Measurements from ENCODE around the gene CFAP46. TPM values are rescaled to one million over a fixed set of nuclear protein-coding genes. Genes with fewer than 3 reads are reported as not detected.

The CFAP46 gene
- total and polyA plus RNA-seq, 2 experiments from 2014 or later = 3.1 to 5.4 TPM

DNA sequence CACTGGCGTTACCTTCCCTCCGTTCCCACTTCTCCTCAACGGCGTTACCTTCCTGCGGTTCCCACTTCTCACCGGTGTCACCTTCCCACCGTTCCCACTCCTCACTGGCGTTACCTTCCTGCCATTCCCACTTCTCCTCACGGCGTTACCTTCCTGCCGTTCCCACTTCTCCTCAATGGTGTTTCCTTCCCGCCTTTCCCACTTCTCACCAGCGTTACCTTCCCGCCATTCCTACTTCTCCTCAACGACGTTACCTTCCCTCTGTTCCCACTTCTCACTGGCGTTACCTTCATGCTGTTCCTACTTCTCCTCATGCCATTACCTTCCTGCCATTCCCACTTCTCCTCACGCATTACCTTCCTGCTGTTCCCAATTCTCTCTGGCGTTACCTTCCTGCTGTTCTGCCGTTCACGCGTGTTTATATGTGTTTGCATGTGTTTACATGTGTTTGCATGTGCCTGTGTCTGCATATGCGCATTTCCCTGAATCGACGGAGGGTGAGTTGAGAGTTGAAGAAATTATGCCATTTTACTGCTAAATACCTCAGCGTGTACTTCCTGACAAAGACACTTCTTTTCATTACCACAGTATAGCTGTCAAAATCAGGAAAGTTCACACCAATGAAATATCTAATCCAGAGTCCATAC, 23.2 kb upstream of the CFAP46 start:
- Mint-ChIP-seq H3K4me3 (no peak overlapping the region), H3K9me3 (no peaks in the 10 kb centered on the region; the same call in 2 of the 3 replicates), H3K27ac (no peak overlapping the region), H3K36me3 (ENCODE audit: low read depth) (peaks cover 4% of the 10 kb centered on the region; the same call in 1 of the 3 replicates), H3K27me3 (ENCODE audit: insufficient read depth, low read depth, poor library complexity) (peaks cover 16% of the 10 kb centered on the region), H3K4me1 (peaks cover 26% of the 10 kb centered on the region)
- TF ChIP-seq CREB1 (CRISPR knock-in tag; IDR thresholded peaks at IDR 0.05; ENCODE audit: low read depth) (no peak), EZH2phosphoT487 (IDR thresholded peaks at IDR 0.05; ENCODE audit: unreplicated experiment) (no peak), JUNB (IDR thresholded peaks at IDR 0.05; ENCODE audit: unreplicated experiment) (no peak), STAT1 (IDR thresholded peaks at IDR 0.05; ENCODE audit: unreplicated experiment) (no peak), NANOG (IDR thresholded peaks at IDR 0.05; ENCODE audit: borderline replicate concordance) (no peak), ZNF114 (CRISPR knock-in tag; IDR thresholded peaks at IDR 0.05) (no peak), ZNF331 (CRISPR knock-in tag; IDR thresholded peaks at IDR 0.05; ENCODE audit: low read depth) (no peak), POLR2AphosphoS5 (IDR thresholded peaks at IDR 0.05; ENCODE audit: low read depth) (no peak), EZH2 (IDR thresholded peaks at IDR 0.05; ENCODE audit: low read depth, unreplicated experiment) (no peak)
- TF ChIP-seq, protein P1, sequence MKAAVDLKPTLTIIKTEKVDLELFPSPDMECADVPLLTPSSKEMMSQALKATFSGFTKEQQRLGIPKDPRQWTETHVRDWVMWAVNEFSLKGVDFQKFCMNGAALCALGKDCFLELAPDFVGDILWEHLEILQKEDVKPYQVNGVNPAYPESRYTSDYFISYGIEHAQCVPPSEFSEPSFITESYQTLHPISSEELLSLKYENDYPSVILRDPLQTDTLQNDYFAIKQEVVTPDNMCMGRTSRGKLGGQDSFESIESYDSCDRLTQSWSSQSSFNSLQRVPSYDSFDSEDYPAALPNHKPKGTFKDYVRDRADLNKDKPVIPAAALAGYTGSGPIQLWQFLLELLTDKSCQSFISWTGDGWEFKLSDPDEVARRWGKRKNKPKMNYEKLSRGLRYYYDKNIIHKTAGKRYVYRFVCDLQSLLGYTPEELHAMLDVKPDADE (IDR thresholded peaks at IDR 0.05) = no peak
- TF ChIP-seq, protein P2, sequence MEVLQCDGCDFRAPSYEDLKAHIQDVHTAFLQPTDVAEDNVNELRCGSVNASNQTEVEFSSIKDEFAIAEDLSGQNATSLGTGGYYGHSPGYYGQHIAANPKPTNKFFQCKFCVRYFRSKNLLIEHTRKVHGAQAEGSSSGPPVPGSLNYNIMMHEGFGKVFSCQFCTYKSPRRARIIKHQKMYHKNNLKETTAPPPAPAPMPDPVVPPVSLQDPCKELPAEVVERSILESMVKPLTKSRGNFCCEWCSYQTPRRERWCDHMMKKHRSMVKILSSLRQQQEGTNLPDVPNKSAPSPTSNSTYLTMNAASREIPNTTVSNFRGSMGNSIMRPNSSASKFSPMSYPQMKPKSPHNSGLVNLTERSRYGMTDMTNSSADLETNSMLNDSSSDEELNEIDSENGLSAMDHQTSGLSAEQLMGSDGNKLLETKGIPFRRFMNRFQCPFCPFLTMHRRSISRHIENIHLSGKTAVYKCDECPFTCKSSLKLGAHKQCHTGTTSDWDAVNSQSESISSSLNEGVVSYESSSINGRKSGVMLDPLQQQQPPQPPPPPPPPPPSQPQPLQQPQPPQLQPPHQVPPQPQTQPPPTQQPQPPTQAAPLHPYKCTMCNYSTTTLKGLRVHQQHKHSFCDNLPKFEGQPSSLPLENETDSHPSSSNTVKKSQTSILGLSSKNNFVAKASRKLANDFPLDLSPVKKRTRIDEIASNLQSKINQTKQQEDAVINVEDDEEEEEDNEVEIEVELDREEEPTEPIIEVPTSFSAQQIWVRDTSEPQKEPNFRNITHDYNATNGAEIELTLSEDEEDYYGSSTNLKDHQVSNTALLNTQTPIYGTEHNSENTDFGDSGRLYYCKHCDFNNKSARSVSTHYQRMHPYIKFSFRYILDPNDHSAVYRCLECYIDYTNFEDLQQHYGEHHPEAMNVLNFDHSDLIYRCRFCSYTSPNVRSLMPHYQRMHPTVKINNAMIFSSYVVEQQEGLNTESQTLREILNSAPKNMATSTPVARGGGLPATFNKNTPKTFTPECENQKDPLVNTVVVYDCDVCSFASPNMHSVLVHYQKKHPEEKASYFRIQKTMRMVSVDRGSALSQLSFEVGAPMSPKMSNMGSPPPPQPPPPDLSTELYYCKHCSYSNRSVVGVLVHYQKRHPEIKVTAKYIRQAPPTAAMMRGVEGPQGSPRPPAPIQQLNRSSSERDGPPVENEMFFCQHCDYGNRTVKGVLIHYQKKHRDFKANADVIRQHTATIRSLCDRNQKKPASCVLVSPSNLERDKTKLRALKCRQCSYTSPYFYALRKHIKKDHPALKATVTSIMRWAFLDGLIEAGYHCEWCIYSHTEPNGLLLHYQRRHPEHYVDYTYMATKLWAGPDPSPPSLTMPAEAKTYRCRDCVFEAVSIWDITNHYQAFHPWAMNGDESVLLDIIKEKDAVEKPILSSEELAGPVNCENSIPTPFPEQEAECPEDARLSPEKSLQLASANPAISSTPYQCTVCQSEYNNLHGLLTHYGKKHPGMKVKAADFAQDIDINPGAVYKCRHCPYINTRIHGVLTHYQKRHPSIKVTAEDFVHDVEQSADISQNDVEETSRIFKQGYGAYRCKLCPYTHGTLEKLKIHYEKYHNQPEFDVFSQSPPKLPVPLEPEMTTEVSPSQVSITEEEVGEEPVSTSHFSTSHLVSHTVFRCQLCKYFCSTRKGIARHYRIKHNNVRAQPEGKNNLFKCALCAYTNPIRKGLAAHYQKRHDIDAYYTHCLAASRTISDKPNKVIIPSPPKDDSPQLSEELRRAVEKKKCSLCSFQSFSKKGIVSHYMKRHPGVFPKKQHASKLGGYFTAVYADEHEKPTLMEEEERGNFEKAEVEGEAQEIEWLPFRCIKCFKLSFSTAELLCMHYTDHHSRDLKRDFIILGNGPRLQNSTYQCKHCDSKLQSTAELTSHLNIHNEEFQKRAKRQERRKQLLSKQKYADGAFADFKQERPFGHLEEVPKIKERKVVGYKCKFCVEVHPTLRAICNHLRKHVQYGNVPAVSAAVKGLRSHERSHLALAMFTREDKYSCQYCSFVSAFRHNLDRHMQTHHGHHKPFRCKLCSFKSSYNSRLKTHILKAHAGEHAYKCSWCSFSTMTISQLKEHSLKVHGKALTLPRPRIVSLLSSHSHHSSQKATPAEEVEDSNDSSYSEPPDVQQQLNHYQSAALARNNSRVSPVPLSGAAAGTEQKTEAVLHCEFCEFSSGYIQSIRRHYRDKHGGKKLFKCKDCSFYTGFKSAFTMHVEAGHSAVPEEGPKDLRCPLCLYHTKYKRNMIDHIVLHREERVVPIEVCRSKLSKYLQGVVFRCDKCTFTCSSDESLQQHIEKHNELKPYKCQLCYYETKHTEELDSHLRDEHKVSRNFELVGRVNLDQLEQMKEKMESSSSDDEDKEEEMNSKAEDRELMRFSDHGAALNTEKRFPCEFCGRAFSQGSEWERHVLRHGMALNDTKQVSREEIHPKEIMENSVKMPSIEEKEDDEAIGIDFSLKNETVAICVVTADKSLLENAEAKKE (CRISPR knock-in tag; IDR thresholded peaks at IDR 0.05) = no peak
- TF ChIP-seq, protein P3, sequence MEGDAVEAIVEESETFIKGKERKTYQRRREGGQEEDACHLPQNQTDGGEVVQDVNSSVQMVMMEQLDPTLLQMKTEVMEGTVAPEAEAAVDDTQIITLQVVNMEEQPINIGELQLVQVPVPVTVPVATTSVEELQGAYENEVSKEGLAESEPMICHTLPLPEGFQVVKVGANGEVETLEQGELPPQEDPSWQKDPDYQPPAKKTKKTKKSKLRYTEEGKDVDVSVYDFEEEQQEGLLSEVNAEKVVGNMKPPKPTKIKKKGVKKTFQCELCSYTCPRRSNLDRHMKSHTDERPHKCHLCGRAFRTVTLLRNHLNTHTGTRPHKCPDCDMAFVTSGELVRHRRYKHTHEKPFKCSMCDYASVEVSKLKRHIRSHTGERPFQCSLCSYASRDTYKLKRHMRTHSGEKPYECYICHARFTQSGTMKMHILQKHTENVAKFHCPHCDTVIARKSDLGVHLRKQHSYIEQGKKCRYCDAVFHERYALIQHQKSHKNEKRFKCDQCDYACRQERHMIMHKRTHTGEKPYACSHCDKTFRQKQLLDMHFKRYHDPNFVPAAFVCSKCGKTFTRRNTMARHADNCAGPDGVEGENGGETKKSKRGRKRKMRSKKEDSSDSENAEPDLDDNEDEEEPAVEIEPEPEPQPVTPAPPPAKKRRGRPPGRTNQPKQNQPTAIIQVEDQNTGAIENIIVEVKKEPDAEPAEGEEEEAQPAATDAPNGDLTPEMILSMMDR (conservative IDR thresholded peaks at IDR 0.05; ENCODE audit: low read depth in 2 of 2) = no peak
- TF ChIP-seq, protein P4, sequence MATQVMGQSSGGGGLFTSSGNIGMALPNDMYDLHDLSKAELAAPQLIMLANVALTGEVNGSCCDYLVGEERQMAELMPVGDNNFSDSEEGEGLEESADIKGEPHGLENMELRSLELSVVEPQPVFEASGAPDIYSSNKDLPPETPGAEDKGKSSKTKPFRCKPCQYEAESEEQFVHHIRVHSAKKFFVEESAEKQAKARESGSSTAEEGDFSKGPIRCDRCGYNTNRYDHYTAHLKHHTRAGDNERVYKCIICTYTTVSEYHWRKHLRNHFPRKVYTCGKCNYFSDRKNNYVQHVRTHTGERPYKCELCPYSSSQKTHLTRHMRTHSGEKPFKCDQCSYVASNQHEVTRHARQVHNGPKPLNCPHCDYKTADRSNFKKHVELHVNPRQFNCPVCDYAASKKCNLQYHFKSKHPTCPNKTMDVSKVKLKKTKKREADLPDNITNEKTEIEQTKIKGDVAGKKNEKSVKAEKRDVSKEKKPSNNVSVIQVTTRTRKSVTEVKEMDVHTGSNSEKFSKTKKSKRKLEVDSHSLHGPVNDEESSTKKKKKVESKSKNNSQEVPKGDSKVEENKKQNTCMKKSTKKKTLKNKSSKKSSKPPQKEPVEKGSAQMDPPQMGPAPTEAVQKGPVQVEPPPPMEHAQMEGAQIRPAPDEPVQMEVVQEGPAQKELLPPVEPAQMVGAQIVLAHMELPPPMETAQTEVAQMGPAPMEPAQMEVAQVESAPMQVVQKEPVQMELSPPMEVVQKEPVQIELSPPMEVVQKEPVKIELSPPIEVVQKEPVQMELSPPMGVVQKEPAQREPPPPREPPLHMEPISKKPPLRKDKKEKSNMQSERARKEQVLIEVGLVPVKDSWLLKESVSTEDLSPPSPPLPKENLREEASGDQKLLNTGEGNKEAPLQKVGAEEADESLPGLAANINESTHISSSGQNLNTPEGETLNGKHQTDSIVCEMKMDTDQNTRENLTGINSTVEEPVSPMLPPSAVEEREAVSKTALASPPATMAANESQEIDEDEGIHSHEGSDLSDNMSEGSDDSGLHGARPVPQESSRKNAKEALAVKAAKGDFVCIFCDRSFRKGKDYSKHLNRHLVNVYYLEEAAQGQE (IDR thresholded peaks at IDR 0.05; ENCODE audit: unreplicated experiment) = no peak
- no peak for DNase-seq (ENCODE audit: low spot score)
- Histone ChIP-seq H2AFZ (no peak overlapping the region), H3K4me3 (no peak overlapping the region), H4K20me1 (replicated peaks; ENCODE audit: insufficient read depth) (no peaks in the 10 kb centered on the region), H3K27ac (ENCODE audit: low read depth) (no peak overlapping the region), H3K36me3 (ENCODE audit: insufficient read depth) (no peaks in the 10 kb centered on the region), H3K4me2 (no peak overlapping the region), H3K9me2 (ENCODE audit: insufficient read depth) (no peaks in the 10 kb centered on the region), H3F3A (replicated peaks; ENCODE audit: low read depth) (no peaks in the 10 kb centered on the region), H3K4me1 (ENCODE audit: insufficient read depth) (peaks cover 4% of the 10 kb centered on the region; the same call in 1 of the 2 replicates), H3K79me2 (replicated peaks; ENCODE audit: insufficient read depth) (no peaks in the 10 kb centered on the region), H3K27me3 (ENCODE audit: insufficient read depth) (no peaks in the 10 kb centered on the region)
- no peak for ATAC-seq
